ENCODE data around the gene MEOX2. TPM values are rescaled to one million over a fixed set of nuclear protein-coding genes. Genes with fewer than 3 reads are reported as not detected.

The MEOX2 gene
- total RNA-seq, 1 experiment from 2014 or later: not detected

DNA sequence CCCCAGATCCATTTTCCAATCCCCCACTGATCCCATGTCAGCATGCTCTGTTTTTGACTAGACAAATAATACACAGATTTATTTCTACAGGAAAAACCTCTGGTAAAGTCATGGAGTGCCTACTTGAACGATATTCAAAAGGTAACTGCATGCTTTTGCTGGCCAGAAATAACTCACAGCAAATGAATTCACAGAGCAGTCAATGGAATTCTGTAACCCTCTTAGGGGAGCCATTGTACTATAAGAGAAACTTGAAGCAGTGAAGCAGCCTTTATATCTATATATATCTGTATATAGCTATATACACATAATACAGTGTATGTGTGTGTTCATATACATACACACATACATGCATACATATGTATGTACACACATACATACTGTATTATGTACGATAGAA is 29.0 kb upstream of the MEOX2 start:
- Histone ChIP-seq H3K36me3 (ENCODE audit: control insufficient read depth in 1 of 2, insufficient read depth in 2 of 2, low read length in 2 of 2) (no peaks in the 10 kb centered on the region), H3K9ac (ENCODE audit: low read length) (no peak overlapping the region), H4K20me1 (ENCODE audit: insufficient read depth) (no peaks in the 10 kb centered on the region), H3K79me2 (ENCODE audit: insufficient read depth, low read length) (no peaks in the 10 kb centered on the region), H3K9me3 (ENCODE audit: control insufficient read depth in 1 of 2, insufficient read depth in 1 of 2, low read depth in 1 of 2, low read length in 2 of 2) (no peaks in the 10 kb centered on the region), H3K27ac (ENCODE audit: low read depth, low read length) (no peak overlapping the region), H2AFZ (ENCODE audit: low read depth, low read length, poor library complexity, severe bottlenecking) (no peak overlapping the region), H3K27me3 (ENCODE audit: insufficient read depth, low read length) (no peaks in the 10 kb centered on the region), H3K4me2 (ENCODE audit: low read length) (no peak overlapping the region), H3K4me3 (replicated peaks in 1 of 2; ENCODE audit: low read depth in 1 of 2, low read length in 2 of 2) (no peak overlapping the region), H3K4me1 (ENCODE audit: control insufficient read depth in 1 of 2, insufficient read depth in 2 of 2, low read length in 2 of 2) (no peaks in the 10 kb centered on the region), H3K9me2 (ENCODE audit: insufficient read depth) (no peaks in the 10 kb centered on the region)
- RAD21 ChIA-PET (ENCODE audit: low non-redundant PET in 1 of 2, low total read pairs in 2 of 2, uncharacterized antibody in 2 of 2, unreplicated experiment in 2 of 2): no interaction called here
- DNase-seq (ENCODE audit: low read depth, low spot score) (no peak), ATAC-seq (no peak)
- no TSS peak for BruUV-seq (replicated peaks)
- TF ChIP-seq, protein P1, sequence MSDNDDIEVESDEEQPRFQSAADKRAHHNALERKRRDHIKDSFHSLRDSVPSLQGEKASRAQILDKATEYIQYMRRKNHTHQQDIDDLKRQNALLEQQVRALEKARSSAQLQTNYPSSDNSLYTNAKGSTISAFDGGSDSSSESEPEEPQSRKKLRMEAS (IDR thresholded peaks at IDR 0.05): no peak
- TF ChIP-seq ATF3 (IDR thresholded peaks at IDR 0.05) (no peak), RAD21 (IDR thresholded peaks at IDR 0.05; ENCODE audit: low read depth) (no peak), SIN3A (IDR thresholded peaks at IDR 0.05; ENCODE audit: low read depth) (no peak), SRF (IDR thresholded peaks at IDR 0.05; ENCODE audit: low read depth) (no peak), ZBTB33 (IDR thresholded peaks at IDR 0.05; ENCODE audit: extremely low read depth, insufficient replicate concordance, low read length) (no peak), ZNF274 (IDR thresholded peaks at IDR 0.05; ENCODE audit: low read depth, low read length) (no peak), POLR2A (IDR thresholded peaks at IDR 0.05; ENCODE audit: borderline replicate concordance, extremely low read depth, insufficient read depth, insufficient read length) (no peak), POLR2AphosphoS5 (IDR thresholded peaks at IDR 0.05; ENCODE audit: low read depth, low read length) (no peak), FOSL1 (IDR thresholded peaks at IDR 0.05; ENCODE audit: low read depth) (no peak), ELF1 (IDR thresholded peaks at IDR 0.05; ENCODE audit: borderline replicate concordance, low read depth) (no peak), TCF7L2 (IDR thresholded peaks at IDR 0.05; ENCODE audit: borderline replicate concordance, extremely low read depth, insufficient read depth, insufficient read length) (no peak)
- intact Hi-C loops (cut with micrococcal nuclease): no loop called here
- CTCF ChIA-PET: no interaction called here
- POLR2A ChIA-PET: interaction anchor here (0.6 kb wide), 1 partner anchor 10 kb away, joined by 3 read pairs; no protein-coding TSS in a partner anchor
